ENCODE results near the gene SNAPIN. TPM values are rescaled to one million over a fixed set of nuclear protein-coding genes. Genes with fewer than 3 reads are reported as not detected.

SNAPIN gene
- total and polyA plus RNA-seq, 5 donors from 2014 or later: 21.5 to 120 (median 92.8) TPM

DNA sequence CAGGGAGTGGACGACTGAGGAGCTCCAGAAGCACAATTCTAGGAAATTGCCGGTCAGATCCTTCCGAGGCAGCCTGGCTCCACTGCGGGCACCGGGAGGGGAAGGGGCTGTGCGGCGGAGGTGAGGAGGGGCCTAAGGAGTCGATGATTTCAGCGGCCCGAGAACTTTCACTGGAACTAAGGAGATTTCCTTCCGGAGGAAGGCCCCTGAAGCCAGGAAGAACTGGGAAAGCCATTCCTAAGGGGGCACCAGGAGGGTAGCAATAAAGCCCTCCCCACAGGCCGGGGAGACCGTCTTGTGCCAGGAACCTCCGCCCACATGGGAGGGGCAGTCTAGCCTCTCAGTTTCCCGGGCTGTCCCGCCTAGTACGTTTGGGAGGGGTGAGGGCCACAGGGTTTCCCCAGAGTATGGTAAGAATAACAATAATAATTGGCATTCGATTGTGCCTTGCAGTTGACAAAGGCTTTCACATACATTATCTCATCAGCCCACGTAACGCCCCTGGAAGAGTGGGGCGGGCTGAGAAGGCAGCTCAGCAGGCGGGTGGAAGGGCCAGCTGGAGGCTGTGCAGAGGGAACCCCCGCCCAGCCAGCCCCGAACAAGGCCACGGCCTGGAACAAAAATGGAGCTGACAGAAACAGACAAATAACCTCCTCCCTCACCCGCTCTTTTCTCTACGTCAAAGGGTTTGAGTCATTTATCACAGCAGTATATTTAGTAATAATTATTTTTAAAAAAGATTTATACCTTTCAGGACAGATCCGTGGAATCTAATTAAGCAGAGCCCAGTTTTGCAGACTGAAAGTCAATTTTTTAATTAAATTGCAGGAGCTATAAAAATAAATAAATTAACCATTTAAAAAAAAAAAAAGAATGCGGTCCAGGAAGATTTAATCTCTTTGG, 39.8 kb downstream of the SNAPIN start:
- Histone ChIP-seq H3K4me1 (ENCODE audit: control insufficient read depth, insufficient read depth, low read length, poor library complexity, severe bottlenecking) (no peaks in the 10 kb centered on the region), H3K27me3 (ENCODE audit: control insufficient read depth, insufficient read depth, low read length) (no peaks in the 10 kb centered on the region), H3K4me3 (ENCODE audit: low read depth, low read length) (no peak overlapping the region), H3K27ac (ENCODE audit: insufficient read depth, low read length, poor library complexity, severe bottlenecking) (no peak overlapping the region), H3K36me3 (ENCODE audit: control insufficient read depth, insufficient read depth, low read length) (no peaks in the 10 kb centered on the region), H3K9me3 (ENCODE audit: control insufficient read depth in 2 of 2, low read length in 2 of 2) (no peaks in the 10 kb centered on the region)
- Mint-ChIP-seq H3K27me3 (peaks cover 7% of the 10 kb centered on the region), H3K36me3 (no peaks in the 10 kb centered on the region), H3K27ac (no peak overlapping the region), H3K4me1 (peaks cover 0 to 3% (median 0%) of the 10 kb centered on the region in 4 donors), H3K9me3 (peaks cover 0 to 1% (median 0%) of the 10 kb centered on the region in 7 donors), H3K4me3 (no peak overlapping the region)
- ATAC-seq (ENCODE audit: low read depth in 2 of 2) (no peak), DNase-seq (no peak)

DNA sequence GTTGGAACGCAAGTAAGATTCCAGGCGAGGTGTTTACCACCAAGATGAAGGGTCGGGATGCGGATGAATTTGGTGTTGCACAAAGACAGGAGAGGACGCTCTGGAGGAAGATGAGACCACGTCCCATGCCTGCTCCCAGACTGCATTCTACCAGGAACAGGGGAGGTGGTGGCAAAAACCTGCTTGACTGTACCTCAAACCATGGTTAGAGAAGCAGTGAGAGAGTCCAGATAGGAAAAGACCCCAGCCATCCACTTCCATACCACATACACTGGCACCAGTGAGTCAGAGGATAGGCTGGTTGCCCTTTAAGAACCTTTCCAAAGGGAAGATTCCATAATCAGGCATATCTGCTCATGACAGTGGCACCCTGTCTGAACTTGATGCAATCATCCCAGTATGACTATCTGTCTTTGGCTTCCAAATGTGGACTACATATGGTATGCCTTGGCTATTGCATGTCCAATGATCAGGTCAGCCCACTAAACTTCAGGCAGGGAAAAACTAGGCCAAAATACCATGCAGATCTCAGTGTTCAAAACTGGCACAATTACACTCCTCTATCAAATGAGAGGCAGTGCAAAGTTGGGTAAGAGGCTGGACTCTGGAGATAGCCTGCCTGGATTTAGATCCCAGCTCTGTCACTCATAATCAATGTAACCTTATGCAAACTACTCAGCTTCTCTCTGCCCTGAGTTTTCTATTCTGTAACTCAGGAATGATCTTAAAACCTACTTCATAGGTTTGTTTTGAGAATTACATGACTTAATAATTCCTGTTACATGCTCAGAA, 40.6 kb downstream of the SNAPIN start:
- ATAC-seq (ENCODE audit: low read depth in 2 of 2) (no peak), DNase-seq (no peak)
- no peaks in the 10 kb centered on the region for H3K4me1 ChIP-seq (ENCODE audit: control insufficient read depth, insufficient read depth, low read length, poor library complexity, severe bottlenecking)
- Mint-ChIP-seq H3K9me3 (peaks cover 0 to 1% (median 0%) of the 10 kb centered on the region in 7 donors), H3K36me3 (no peaks in the 10 kb centered on the region), H3K27me3 (no peaks in the 10 kb centered on the region), H3K4me3 (no peak overlapping the region), H3K27ac (peak overlapping the region in 1 of 3 donors; percentile 18), H3K4me1 (peaks cover 0 to 3% (median 0%) of the 10 kb centered on the region in 4 donors)
- H3K27me3 ChIP-seq (ENCODE audit: control insufficient read depth, insufficient read depth, low read length): no peaks in the 10 kb centered on the region
- no peaks in the 10 kb centered on the region for H3K9me3 ChIP-seq (ENCODE audit: control insufficient read depth in 2 of 2, low read length in 2 of 2)
- H3K4me3 ChIP-seq (ENCODE audit: low read depth, low read length): no peak overlapping the region
- no peak overlapping the region for H3K27ac ChIP-seq (ENCODE audit: insufficient read depth, low read length, poor library complexity, severe bottlenecking)
- no peaks in the 10 kb centered on the region for H3K36me3 ChIP-seq (ENCODE audit: control insufficient read depth, insufficient read depth, low read length)

DNA sequence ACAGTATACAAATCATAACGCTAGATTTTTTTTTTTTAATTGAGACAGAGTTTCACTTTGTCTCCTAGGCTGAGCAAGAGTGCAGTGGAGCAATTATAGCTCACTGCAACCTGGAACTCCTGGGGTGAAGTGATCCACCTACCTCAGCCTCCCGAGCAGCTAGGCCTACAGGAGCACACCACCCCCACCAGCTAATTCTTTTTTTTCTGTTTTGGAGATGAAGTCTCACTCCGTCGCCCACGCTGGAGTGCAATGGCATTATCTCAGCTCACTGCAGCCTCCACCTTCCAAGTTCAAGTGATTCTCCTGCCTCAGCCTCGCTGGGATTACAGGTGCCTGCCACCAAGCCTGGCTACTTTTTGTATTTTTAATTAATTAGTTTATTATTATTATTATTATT, 41.3 kb downstream of the SNAPIN start:
- Histone ChIP-seq H3K27ac (ENCODE audit: insufficient read depth, low read length, poor library complexity, severe bottlenecking) (no peak overlapping the region), H3K36me3 (ENCODE audit: control insufficient read depth, insufficient read depth, low read length) (no peaks in the 10 kb centered on the region), H3K27me3 (ENCODE audit: control insufficient read depth, insufficient read depth, low read length) (no peaks in the 10 kb centered on the region), H3K4me3 (ENCODE audit: low read depth, low read length) (no peak overlapping the region), H3K9me3 (ENCODE audit: control insufficient read depth in 2 of 2, low read length in 2 of 2) (no peaks in the 10 kb centered on the region), H3K4me1 (ENCODE audit: control insufficient read depth, insufficient read depth, low read length, poor library complexity, severe bottlenecking) (no peaks in the 10 kb centered on the region)
- Mint-ChIP-seq H3K9me3 (peaks cover 0 to 1% (median 0%) of the 10 kb centered on the region in 7 donors), H3K27ac (no peak overlapping the region), H3K27me3 (no peaks in the 10 kb centered on the region), H3K4me3 (no peak overlapping the region), H3K4me1 (peaks cover 0 to 3% (median 0%) of the 10 kb centered on the region in 4 donors), H3K36me3 (no peaks in the 10 kb centered on the region)
- DNase-seq (no peak), ATAC-seq (ENCODE audit: low read depth in 2 of 2) (no peak)

DNA sequence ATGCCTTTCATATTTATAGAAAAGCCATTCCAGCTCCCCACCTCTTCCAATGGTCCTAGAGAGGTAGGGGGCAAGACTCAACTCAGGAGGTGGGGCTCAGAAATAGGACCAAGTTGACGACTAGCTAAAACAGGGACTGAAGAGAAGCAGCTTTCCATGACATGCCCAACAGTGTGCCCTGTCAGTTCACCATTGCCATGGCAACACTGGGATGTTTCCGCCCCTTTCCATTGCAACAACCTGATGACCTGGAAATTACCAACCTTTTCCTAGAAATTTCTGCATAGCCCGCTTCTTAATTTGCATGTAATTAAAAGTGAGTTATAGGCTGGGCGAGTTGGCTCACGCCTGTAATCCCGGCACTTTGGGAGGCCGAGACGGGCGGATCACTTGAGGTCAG, 47.0 kb downstream of the SNAPIN start:
- Histone ChIP-seq H3K9me3 (ENCODE audit: control insufficient read depth in 2 of 2, low read length in 2 of 2) (no peaks in the 10 kb centered on the region), H3K27me3 (ENCODE audit: control insufficient read depth, insufficient read depth, low read length) (no peaks in the 10 kb centered on the region), H3K36me3 (ENCODE audit: control insufficient read depth, insufficient read depth, low read length) (no peaks in the 10 kb centered on the region), H3K4me1 (ENCODE audit: control insufficient read depth, insufficient read depth, low read length, poor library complexity, severe bottlenecking) (no peaks in the 10 kb centered on the region), H3K27ac (ENCODE audit: insufficient read depth, low read length, poor library complexity, severe bottlenecking) (no peak overlapping the region), H3K4me3 (ENCODE audit: low read depth, low read length) (no peak overlapping the region)
- no peak overlapping the region for H3K4me3 Mint-ChIP-seq
- H3K36me3 Mint-ChIP-seq: no peaks in the 10 kb centered on the region
- no peaks in the 10 kb centered on the region for H3K9me3 Mint-ChIP-seq
- H3K27me3 Mint-ChIP-seq: peaks cover 16% of the 10 kb centered on the region
- H3K4me1 Mint-ChIP-seq: no peaks in the 10 kb centered on the region
- ATAC-seq (ENCODE audit: low read depth in 2 of 2) (no peak), DNase-seq (no peak)
- H3K27ac Mint-ChIP-seq: no peak overlapping the region

DNA sequence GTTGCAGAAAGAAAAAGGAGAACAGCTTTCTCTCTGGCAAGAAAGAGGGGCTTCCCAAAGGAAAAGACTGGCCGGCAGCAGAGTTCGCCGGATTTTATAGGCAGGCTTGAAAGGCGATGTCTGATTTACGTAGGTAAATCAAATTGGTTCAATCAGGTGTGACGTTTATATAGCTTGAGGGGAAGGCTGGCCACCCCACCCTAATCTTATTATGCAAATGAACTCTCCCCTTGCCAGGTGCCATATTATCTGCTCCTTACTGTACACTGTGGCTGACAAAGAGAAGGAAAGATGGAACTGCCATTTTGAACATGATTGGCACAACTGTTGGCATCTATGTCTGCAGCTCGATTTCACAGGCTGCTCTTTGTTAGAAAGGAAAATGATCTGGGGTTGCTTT, 52.5 kb downstream of the SNAPIN start:
- DNase-seq (no peak), ATAC-seq (ENCODE audit: low read depth in 2 of 2) (no peak)
- Histone ChIP-seq H3K27me3 (ENCODE audit: control insufficient read depth, insufficient read depth, low read length) (no peaks in the 10 kb centered on the region), H3K27ac (ENCODE audit: insufficient read depth, low read length, poor library complexity, severe bottlenecking) (no peak overlapping the region), H3K36me3 (ENCODE audit: control insufficient read depth, insufficient read depth, low read length) (no peaks in the 10 kb centered on the region), H3K9me3 (ENCODE audit: control insufficient read depth in 2 of 2, low read length in 2 of 2) (no peaks in the 10 kb centered on the region), H3K4me1 (ENCODE audit: control insufficient read depth, insufficient read depth, low read length, poor library complexity, severe bottlenecking) (no peaks in the 10 kb centered on the region), H3K4me3 (ENCODE audit: low read depth, low read length) (no peak overlapping the region)
- no peaks in the 10 kb centered on the region for H3K4me1 Mint-ChIP-seq
- peaks cover 44% of the 10 kb centered on the region for H3K27me3 Mint-ChIP-seq
- no peaks in the 10 kb centered on the region for H3K9me3 Mint-ChIP-seq
- no peaks in the 10 kb centered on the region for H3K36me3 Mint-ChIP-seq
- H3K27ac Mint-ChIP-seq: no peak overlapping the region
- no peak overlapping the region for H3K4me3 Mint-ChIP-seq

Other genes starting within 250 kb of the SNAPIN start
- not detected for gene S100A7A, start 242.2 kb upstream of the SNAPIN start, total RNA-seq
- gene S100A7A, start 242.2 kb upstream of the SNAPIN start, polyA plus RNA-seq: not detected
- not detected for gene S100A7, start 198.1 kb upstream of the SNAPIN start, total RNA-seq
- not detected for gene S100A7, start 198.1 kb upstream of the SNAPIN start, polyA plus RNA-seq
- gene S100A6, start 122.7 kb upstream of the SNAPIN start, total RNA-seq: 304 TPM
- gene S100A6, start 122.7 kb upstream of the SNAPIN start, polyA plus RNA-seq: 1,000 to 10,000 TPM in 2 of 4 donors, 100 to 1,000 TPM in 2; 660 to 1,174 (median 946) TPM
- 1.8 TPM for gene S100A5, start 117.8 kb upstream of the SNAPIN start, total RNA-seq
- 1 to 10 TPM; 1.2 to 3.0 (median 1.7) TPM for gene S100A5, start 117.8 kb upstream of the SNAPIN start, polyA plus RNA-seq
- 928 TPM for gene S100A4, start 112.9 kb upstream of the SNAPIN start, total RNA-seq
- gene S100A4, start 112.9 kb upstream of the SNAPIN start, polyA plus RNA-seq: 1,000 to 10,000 TPM; 2,534 to 4,309 (median 3,364) TPM
- not detected for gene S100A3, start 109.4 kb upstream of the SNAPIN start, total RNA-seq
- not detected for gene S100A3, start 109.4 kb upstream of the SNAPIN start, polyA plus RNA-seq
- not detected for gene S100A2, start 92.9 kb upstream of the SNAPIN start, total RNA-seq
- gene S100A2, start 92.9 kb upstream of the SNAPIN start, polyA plus RNA-seq: not detected
- gene S100A16, start 45.6 kb upstream of the SNAPIN start, total RNA-seq: not detected
- not detected for gene S100A16, start 45.6 kb upstream of the SNAPIN start, polyA plus RNA-seq
- not detected for gene S100A14, start 42.4 kb upstream of the SNAPIN start, total RNA-seq
- not detected for gene S100A14, start 42.4 kb upstream of the SNAPIN start, polyA plus RNA-seq
- gene S100A13, start 31.2 kb upstream of the SNAPIN start, total RNA-seq: 6.4 TPM
- 1 to 10 TPM in 2 of 4 donors, under 1 TPM in 2; 0.41 to 1.8 (median 1.3) TPM for gene S100A13, start 31.2 kb upstream of the SNAPIN start, polyA plus RNA-seq
- not detected for gene S100A1, start 30.3 kb upstream of the SNAPIN start, total RNA-seq
- not detected for gene S100A1, start 30.3 kb upstream of the SNAPIN start, polyA plus RNA-seq
- gene CHTOP, start 24.6 kb upstream of the SNAPIN start, total RNA-seq: 85.1 TPM
- gene CHTOP, start 24.6 kb upstream of the SNAPIN start, polyA plus RNA-seq: 10 to 100 TPM; 57.5 to 73.1 (median 65.8) TPM
- gene ILF2, start 12.3 kb downstream of the SNAPIN start, total RNA-seq: 127 TPM
- gene ILF2, start 12.3 kb downstream of the SNAPIN start, polyA plus RNA-seq: 100 to 1,000 TPM; 133 to 162 (median 150) TPM
- not detected for gene NPR1, start 20.0 kb downstream of the SNAPIN start, total RNA-seq
- gene NPR1, start 20.0 kb downstream of the SNAPIN start, polyA plus RNA-seq: not detected
- 39.5 TPM for gene INTS3, start 69.3 kb downstream of the SNAPIN start, total RNA-seq
- 1 to 10 TPM; 6.9 to 9.4 (median 8.1) TPM for gene INTS3, start 69.3 kb downstream of the SNAPIN start, polyA plus RNA-seq
- gene SLC27A3, start 116.7 kb downstream of the SNAPIN start, total RNA-seq: 8.3 TPM
- gene SLC27A3, start 116.7 kb downstream of the SNAPIN start, polyA plus RNA-seq: 1 to 10 TPM; 5.4 to 8.3 (median 5.9) TPM

All from CD4-positive, CD25-positive, alpha-beta regulatory T cell (primary cell).